ENCODE measurements around the gene BUD23. TPM values are rescaled to one million over a fixed set of nuclear protein-coding genes. Genes with fewer than 3 reads are reported as not detected.

The BUD23 gene
- total and polyA plus RNA-seq, 9 of the 15 experiments (the other 6 are each of a cell fraction or from before 2014, with no cell fraction given) = 79.5 to 270 (median 150) TPM

- TF ChIP-seq BCLAF1 (IDR thresholded peaks at IDR 0.05; ENCODE audit: borderline replicate concordance in 1 of 2, control insufficient read depth in 1 of 2, low read depth in 2 of 2, low read length in 1 of 2) (no peak), SAP30 (IDR thresholded peaks at IDR 0.05; ENCODE audit: borderline replicate concordance, insufficient read depth, low read depth, low read length, poor library complexity, severe bottlenecking) (no peak), CREBBP (IDR thresholded peaks at IDR 0.05; ENCODE audit: low read depth, low read length) (no peak), ILF3 (IDR thresholded peaks at IDR 0.05; ENCODE audit: borderline replicate concordance) (no peak), COPS2 (conservative IDR thresholded peaks at IDR 0.05) (no peak), ZNF561 (CRISPR knock-in tag; conservative IDR thresholded peaks at IDR 0.05) (no peak), NR2C2 (CRISPR knock-in tag; IDR thresholded peaks at IDR 0.05) (no peak), NR2C2 (tag; IDR thresholded peaks at IDR 0.05) (no peak), HNRNPH1 (optimal IDR thresholded peaks at IDR 0.05; ENCODE audit: low read depth, low read length) (no peak), DLX4 (CRISPR knock-in tag; IDR thresholded peaks at IDR 0.05) (no peak), ZSCAN29 (IDR thresholded peaks at IDR 0.05) (no peak), HMG20B (CRISPR knock-in tag; IDR thresholded peaks at IDR 0.05) (no peak), XRCC3 (IDR thresholded peaks at IDR 0.05) (no peak), ZNF655 (CRISPR knock-in tag; IDR thresholded peaks at IDR 0.05) (no peak), ARID3A (IDR thresholded peaks at IDR 0.05; ENCODE audit: borderline replicate concordance, low read depth, low read length) (no peak), NFE2 (IDR thresholded peaks at IDR 0.05; ENCODE audit: low read depth) (no peak), KLF1 (tag; IDR thresholded peaks at IDR 0.05) (no peak), SMARCE1 (IDR thresholded peaks at IDR 0.05) (0 out of 2 replicates have a peak, but pooled peaks have one; percentile 28), CREB1 (IDR thresholded peaks at IDR 0.05) (peak; percentile 45; the same call in 1 of the 2 replicates), CREB1 (CRISPR knock-in tag; IDR thresholded peaks at IDR 0.05) (peak; percentile 69; the same call in 1 of the 2 replicates)
Observed at GRCh38 chr7:73701357-73701995, 18.1 kb downstream of the BUD23 start (continued).
